ENCODE measurements around the gene PDAP1. TPM values are rescaled to one million over a fixed set of nuclear protein-coding genes. Genes with fewer than 3 reads are reported as not detected.

The PDAP1 gene
- total RNA-seq, 3 donors from 2014 or later (not counting 1 experiment from before 2014, with no cell fraction given): 55.3 to 60.6 (median 59.3) TPM

GRCh38 chr7:99379043-99379577 lies 29.3 kb downstream of the PDAP1 start:
- TF ChIP-seq, protein P1, sequence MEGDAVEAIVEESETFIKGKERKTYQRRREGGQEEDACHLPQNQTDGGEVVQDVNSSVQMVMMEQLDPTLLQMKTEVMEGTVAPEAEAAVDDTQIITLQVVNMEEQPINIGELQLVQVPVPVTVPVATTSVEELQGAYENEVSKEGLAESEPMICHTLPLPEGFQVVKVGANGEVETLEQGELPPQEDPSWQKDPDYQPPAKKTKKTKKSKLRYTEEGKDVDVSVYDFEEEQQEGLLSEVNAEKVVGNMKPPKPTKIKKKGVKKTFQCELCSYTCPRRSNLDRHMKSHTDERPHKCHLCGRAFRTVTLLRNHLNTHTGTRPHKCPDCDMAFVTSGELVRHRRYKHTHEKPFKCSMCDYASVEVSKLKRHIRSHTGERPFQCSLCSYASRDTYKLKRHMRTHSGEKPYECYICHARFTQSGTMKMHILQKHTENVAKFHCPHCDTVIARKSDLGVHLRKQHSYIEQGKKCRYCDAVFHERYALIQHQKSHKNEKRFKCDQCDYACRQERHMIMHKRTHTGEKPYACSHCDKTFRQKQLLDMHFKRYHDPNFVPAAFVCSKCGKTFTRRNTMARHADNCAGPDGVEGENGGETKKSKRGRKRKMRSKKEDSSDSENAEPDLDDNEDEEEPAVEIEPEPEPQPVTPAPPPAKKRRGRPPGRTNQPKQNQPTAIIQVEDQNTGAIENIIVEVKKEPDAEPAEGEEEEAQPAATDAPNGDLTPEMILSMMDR (IDR thresholded peaks at IDR 0.05): no peak
- 17% methylated on average over 7 of the region's 7 CpGs for WGBS (ENCODE audit: insufficient coverage)
- no peaks in the 10 kb centered on the region for H3K36me3 Mint-ChIP-seq
- peak overlapping the region; percentile 87 for H3K4me3 Mint-ChIP-seq
- ATAC-seq (peak in 2 of 3 donors; percentile 25 to 42), DNase-seq (peak; percentile 47 to 84)
- H3K4me1 Mint-ChIP-seq: peaks cover 43 to 52% of the 10 kb centered on the region in 2 donors
- H3K9me3 Mint-ChIP-seq: no peaks in the 10 kb centered on the region
- no peaks in the 10 kb centered on the region for H3K27me3 Mint-ChIP-seq (ENCODE audit: low read depth in 2 of 2)
- peak overlapping the region; percentile 97 for H3K27ac Mint-ChIP-seq
- no peaks in the 10 kb centered on the region for H3K9me3 ChIP-seq (ENCODE audit: control insufficient read depth, insufficient read depth, low read length)
- peaks cover 16% of the 10 kb centered on the region for H3K36me3 ChIP-seq (ENCODE audit: control insufficient read depth, insufficient read depth, low read length)
- no peak overlapping the region for H3K4me3 ChIP-seq (ENCODE audit: low read length)
- intact Hi-C loops (cut with micrococcal nuclease): loop anchor here (10.0 kb wide), 1 partner anchor 126 kb away; the partner anchor contains the start of genes ZKSCAN5 and ZNF394
- H3K27me3 ChIP-seq (ENCODE audit: control insufficient read depth, insufficient read depth, low read length): no peaks in the 10 kb centered on the region
- H3K4me1 ChIP-seq (ENCODE audit: control insufficient read depth, insufficient read depth, low read length): peaks cover 82% of the 10 kb centered on the region
- H3K27ac ChIP-seq (ENCODE audit: low read length): peak overlapping the region; percentile 100

DNA sequence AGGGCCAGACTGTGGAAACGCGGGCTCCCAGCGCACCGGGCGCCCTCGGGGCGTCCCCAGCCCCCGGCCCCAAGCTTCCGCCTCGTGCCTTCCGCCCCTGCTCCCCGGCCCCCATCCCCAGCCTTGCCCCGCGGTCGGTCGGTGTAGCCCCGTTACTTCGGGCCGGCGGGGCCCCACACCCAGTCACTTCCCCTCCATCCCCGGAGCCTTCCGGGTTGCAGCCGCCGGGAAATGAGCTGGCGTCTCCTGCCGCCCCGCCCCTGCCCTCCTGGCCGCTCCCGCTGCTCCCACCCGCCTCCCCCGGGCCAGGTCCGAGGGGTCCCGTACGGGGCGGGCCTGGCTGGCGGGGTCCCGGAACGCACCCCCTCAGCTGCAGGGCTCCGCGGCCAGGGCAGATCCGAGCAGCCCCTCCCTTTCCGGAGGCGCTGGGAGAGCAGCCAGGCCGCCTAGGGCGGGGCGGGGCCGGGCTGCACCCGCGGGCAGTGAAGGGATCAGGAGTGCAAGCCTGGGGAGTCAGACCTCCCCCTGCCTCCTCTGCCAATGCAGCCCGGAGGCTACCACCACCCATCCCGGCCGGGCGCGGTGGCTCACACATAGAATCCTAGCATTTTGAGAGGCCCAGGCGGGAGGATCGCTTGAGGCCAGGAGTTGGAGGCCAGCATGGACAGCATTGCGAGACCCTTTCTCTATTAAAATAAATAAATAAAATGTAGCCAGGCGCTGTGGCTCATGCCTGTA lies 33.2 kb downstream of the PDAP1 start:
- TF ChIP-seq, protein P1 (IDR thresholded peaks at IDR 0.05): no peak
- H3K36me3 Mint-ChIP-seq: no peaks in the 10 kb centered on the region
- H3K9me3 Mint-ChIP-seq: no peaks in the 10 kb centered on the region
- H3K4me3 Mint-ChIP-seq: peak overlapping the region; percentile 84
- no peaks in the 10 kb centered on the region for H3K27me3 Mint-ChIP-seq (ENCODE audit: low read depth in 2 of 2)
- Histone ChIP-seq H3K4me3 (ENCODE audit: low read length) (peak overlapping the region; percentile 76), H3K9me3 (ENCODE audit: control insufficient read depth, insufficient read depth, low read length) (no peaks in the 10 kb centered on the region), H3K27ac (ENCODE audit: low read length) (peak overlapping the region; percentile 71), H3K4me1 (ENCODE audit: control insufficient read depth, insufficient read depth, low read length) (peaks cover 49% of the 10 kb centered on the region), H3K36me3 (ENCODE audit: control insufficient read depth, insufficient read depth, low read length) (peaks cover 6% of the 10 kb centered on the region), H3K27me3 (ENCODE audit: control insufficient read depth, insufficient read depth, low read length) (no peaks in the 10 kb centered on the region)
- ATAC-seq: peak; percentile 27 to 46 (median 31)
- H3K27ac Mint-ChIP-seq: peak overlapping the region; percentile 86 to 97
- intact Hi-C loops (cut with micrococcal nuclease): loop anchor here (10.0 kb wide), 1 partner anchor 130 kb away; the partner anchor contains the start of genes ZKSCAN5 and ZNF394
- peak; percentile 54 to 77 for DNase-seq
- 5% methylated on average over 58 of the region's 58 CpGs for WGBS (ENCODE audit: insufficient coverage)
- H3K4me1 Mint-ChIP-seq: peaks cover 26 to 34% of the 10 kb centered on the region in 2 donors

DNA sequence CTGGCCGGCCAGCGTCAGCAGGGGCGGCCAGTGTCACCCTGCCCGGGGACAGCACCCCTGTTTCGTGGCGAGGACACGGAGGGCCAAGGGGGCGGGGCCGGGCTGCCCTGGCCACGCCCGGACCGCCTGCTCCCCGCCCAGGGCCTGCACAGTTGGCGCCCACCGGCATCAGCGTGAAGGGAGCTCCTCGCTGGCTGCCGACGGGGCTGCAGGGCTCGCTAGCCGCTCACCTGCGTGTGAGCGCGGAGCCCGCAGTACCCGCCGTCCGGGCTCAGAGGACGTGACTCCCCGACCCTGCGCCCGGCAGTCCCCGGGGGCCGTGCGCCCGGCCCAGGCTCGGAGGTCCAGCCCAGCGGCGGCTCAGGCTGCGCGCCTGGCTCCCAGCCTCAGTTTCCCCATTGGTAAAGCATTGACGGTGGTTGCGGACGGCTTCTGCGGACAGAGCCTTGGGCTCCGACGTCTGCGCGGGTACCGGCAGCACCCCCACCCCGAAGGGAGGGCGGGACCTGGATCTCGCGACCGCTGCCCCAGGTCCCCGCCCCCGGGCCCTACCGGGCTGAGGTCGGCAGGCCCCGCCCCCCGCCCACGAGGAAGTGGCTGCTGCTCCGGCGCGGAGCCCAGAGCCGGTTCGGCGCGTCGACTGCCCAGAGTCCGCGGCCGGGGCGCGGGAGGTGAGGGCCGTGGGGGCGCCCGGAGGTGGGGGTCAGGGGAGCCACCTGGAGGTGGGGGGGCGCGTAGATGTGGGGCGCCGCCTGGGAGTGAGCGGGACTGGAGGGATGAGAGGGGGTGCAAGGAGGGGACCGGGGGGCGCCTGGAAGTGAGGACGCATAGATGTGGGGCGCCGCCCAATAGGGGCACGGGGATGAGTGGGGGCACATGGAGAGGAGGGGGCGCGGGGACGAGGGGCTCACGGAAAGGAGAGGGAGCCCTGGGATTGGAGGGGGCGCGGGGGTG lies 34.0 kb downstream of the PDAP1 start, which contains the start of gene ARPC1B:
ARPC1B (plus strand) TSS at position 620 of the 954 bp plus-strand sequence. CDS start 10,985 bp downstream, outside the sequence.
- ATAC-seq (peak; percentile 71 to 90 (median 84)), DNase-seq (peak; percentile 72 to 94)
- peak within 1 kb of the TSS; percentile 71 for H3K27ac ChIP-seq (ENCODE audit: low read length)
- Mint-ChIP-seq H3K9me3 (no peaks in the 10 kb centered on the region), H3K27me3 (ENCODE audit: low read depth in 2 of 2) (no peaks in the 10 kb centered on the region), H3K4me1 (peaks cover 17 to 26% of the 10 kb centered on the region in 2 donors), H3K27ac (peak within 1 kb of the TSS; percentile 86 to 97), H3K36me3 (no peaks in the 10 kb centered on the region), H3K4me3 (peak within 1 kb of the TSS; percentile 85)
- intact Hi-C loops (cut with micrococcal nuclease): loop anchor here (5.0 to 10.0 kb wide), 2 partner anchors 33 to 130 kb away; partner anchors contain the start of genes BUD31, PDAP1, ZKSCAN5 and ZNF394
- no peaks in the 10 kb centered on the region for H3K9me3 ChIP-seq (ENCODE audit: control insufficient read depth, insufficient read depth, low read length)
- peaks cover 41% of the 10 kb centered on the region for H3K4me1 ChIP-seq (ENCODE audit: control insufficient read depth, insufficient read depth, low read length)
- no peaks in the 10 kb centered on the region for H3K27me3 ChIP-seq (ENCODE audit: control insufficient read depth, insufficient read depth, low read length)
- peaks cover 6% of the 10 kb centered on the region for H3K36me3 ChIP-seq (ENCODE audit: control insufficient read depth, insufficient read depth, low read length)
- peak within 1 kb of the TSS; percentile 76 for H3K4me3 ChIP-seq (ENCODE audit: low read length)
- TF ChIP-seq, protein P1 (IDR thresholded peaks at IDR 0.05): no peak
- under 1% methylated on average over 95 of the region's 95 CpGs for WGBS (ENCODE audit: insufficient coverage)
